Karpas-422 (cell line): Measurements from ENCODE around the gene TPPP. TPM values are rescaled to one million over a fixed set of nuclear protein-coding genes. Genes with fewer than 3 reads are reported as not detected.
"Not testable (repeated sequence)": the region's sequence is repeated elsewhere in the genome, so short reads cannot be mapped to it uniquely, and the experiment has no call there.

Experiments
- DNase-seq: peaks from one replicate; pipeline ENCODE4 v3.0.0-alpha.2; 2015
- H2AFZ ChIP-seq: fragments of 200-600 bp; sonication (generic); 2 replicates; pipeline ENCODE4 v1.6.1; 2014; ENCODE audit warnings: antibody characterized with exemption, low read length, mixed read lengths
- H3K27ac ChIP-seq: fragments of 200-600 bp; sonication (generic); 2 replicates; pipeline ENCODE4 v1.5.1; 2014; ENCODE audit warnings: mild to moderate bottlenecking, low read length, moderate library complexity
- H3K27me3 ChIP-seq: fragments of 200-600 bp; sonication (generic); 2 replicates; pipeline ENCODE4 v1.6.1; 2014; ENCODE audit warnings: low read length, mixed read lengths
- H3K36me3 ChIP-seq: fragments of 200-600 bp; sonication (generic); 2 replicates; pipeline ENCODE4 v1.6.1; 2014; ENCODE audit warnings: low read length, mixed read lengths; ENCODE audit not compliant: insufficient read depth
- H3K4me1 ChIP-seq: fragments of 200-600 bp; sonication (generic); 2 replicates; pipeline ENCODE4 v1.6.1; 2014; ENCODE audit warnings: mild to moderate bottlenecking, low read length, mixed read lengths
- H3K4me2 ChIP-seq: fragments of 200-600 bp; sonication (generic); 2 replicates; pipeline ENCODE4 v1.6.1; 2014; ENCODE audit warnings: low read length, low read depth, mild to moderate bottlenecking; ENCODE audit not compliant: poor library complexity, severe bottlenecking
- H3K4me3 ChIP-seq: fragments of 200-600 bp; sonication (generic); 2 replicates; pipeline ENCODE4 v1.5.1; 2014; ENCODE audit warnings: mild to moderate bottlenecking, antibody characterized with exemption, low read length, mixed read lengths
- H3K79me2 ChIP-seq: fragments of 200-600 bp; sonication (generic); 2 replicates; pipeline ENCODE4 v1.6.1; 2014; ENCODE audit warnings: mild to moderate bottlenecking, low read length, mixed read lengths
- H3K9ac ChIP-seq: fragments of 200-600 bp; sonication (generic); 2 replicates; pipeline ENCODE4 v1.6.0; 2014; ENCODE audit warnings: low read length
- H3K9me2 ChIP-seq: fragments of 200-600 bp; sonication (generic), shearing (Covaris generic); replicated peaks from 2 replicates; pipeline ENCODE4 v1.6.0; 2014; ENCODE audit warnings: mild to moderate bottlenecking, low read length, moderate library complexity; ENCODE audit not compliant: insufficient read depth
- H3K9me3 ChIP-seq: fragments of 300-700, 200-600 bp; sonication (generic); 2 replicates; pipeline ENCODE4 v1.6.1; 2014; ENCODE audit warnings: low read length, mixed read lengths
- H4K20me1 ChIP-seq: fragments of 200-600 bp; sonication (generic); 2 replicates; pipeline ENCODE4 v1.6.1; 2014; ENCODE audit warnings: mild to moderate bottlenecking, antibody characterized with exemption, low read length, low read depth; ENCODE audit not compliant: insufficient read depth
- total RNA-seq: library from RNA; depleted of rRNA; stranded (reverse); fragments of >200 nt; shearing (Covaris generic); gene quantifications from 2 replicates; pipeline ENCODE4 v1.2.3, GENCODE V29; 2014; ENCODE audit warnings: low replicate concordance; rRNA removed

The TPPP gene
- 1.6 and 1.8 TPM in 2 replicates for total RNA-seq

GRCh38 chr5:693271-694041 is at the start of gene TPPP:
TSS of gene TPPP (minus strand) at chr5:693352. CDS start at chr5:678060, 15,292 bp downstream.
- peak; percentile 91 for DNase-seq
- not testable (repeated sequence) for H3K27ac ChIP-seq, H3K4me1 ChIP-seq, H4K20me1 ChIP-seq, H3K27me3 ChIP-seq, H3K9me3 ChIP-seq, H3K9me2 ChIP-seq, H3K79me2 ChIP-seq, H3K36me3 ChIP-seq
- Histone ChIP-seq H3K4me3 (peak within 1 kb of the TSS; percentile 62; the same call in 1 of the 2 replicates), H2AFZ (peak within 1 kb of the TSS; percentile 71; the same call in 1 of the 2 replicates), H3K9ac (peak within 1 kb of the TSS; percentile 68), H3K4me2 (peak within 1 kb of the TSS; percentile 66)

- not testable (repeated sequence) for H2AFZ ChIP-seq, H4K20me1 ChIP-seq, DNase-seq, H3K27me3 ChIP-seq, H3K36me3 ChIP-seq, H3K9ac ChIP-seq, H3K4me2 ChIP-seq, H3K79me2 ChIP-seq, H3K27ac ChIP-seq, H3K4me1 ChIP-seq, H3K9me3 ChIP-seq, H3K9me2 ChIP-seq, H3K4me3 ChIP-seq
These were observed 49.1 kb upstream of the TPPP start for GRCh38 chr5:742276-742675.

- H3K4me1 ChIP-seq, H3K27ac ChIP-seq, H3K4me3 ChIP-seq, H3K36me3 ChIP-seq, H4K20me1 ChIP-seq, H3K27me3 ChIP-seq, H3K9ac ChIP-seq, DNase-seq, H3K9me3 ChIP-seq, H3K4me2 ChIP-seq, H3K79me2 ChIP-seq, H3K9me2 ChIP-seq, H2AFZ ChIP-seq: not testable (repeated sequence)
These were observed 41.0 kb upstream of the TPPP start for GRCh38 chr5:734145-734544.

- not testable (repeated sequence) for H3K79me2 ChIP-seq, H3K4me2 ChIP-seq, H3K27me3 ChIP-seq, H3K9me3 ChIP-seq, H2AFZ ChIP-seq, H3K9ac ChIP-seq, H3K4me3 ChIP-seq, H3K4me1 ChIP-seq, H3K27ac ChIP-seq, H3K36me3 ChIP-seq, H3K9me2 ChIP-seq, DNase-seq, H4K20me1 ChIP-seq
These were observed 39.8 kb upstream of the TPPP start for GRCh38 chr5:732754-733454.

- H3K4me1 ChIP-seq, H3K9ac ChIP-seq, H3K27ac ChIP-seq, H2AFZ ChIP-seq, DNase-seq, H3K27me3 ChIP-seq, H3K4me3 ChIP-seq, H3K9me3 ChIP-seq, H3K79me2 ChIP-seq, H3K9me2 ChIP-seq, H3K36me3 ChIP-seq, H4K20me1 ChIP-seq, H3K4me2 ChIP-seq: not testable (repeated sequence)
These were observed 36.1 kb upstream of the TPPP start for GRCh38 chr5:729225-729624.

- H2AFZ ChIP-seq, H3K27me3 ChIP-seq, H3K9me3 ChIP-seq, H3K4me1 ChIP-seq, H3K9ac ChIP-seq, H4K20me1 ChIP-seq, H3K27ac ChIP-seq, H3K9me2 ChIP-seq, H3K4me2 ChIP-seq, H3K4me3 ChIP-seq, H3K36me3 ChIP-seq, H3K79me2 ChIP-seq, DNase-seq: not testable (repeated sequence)
These were observed 33.9 kb upstream of the TPPP start for GRCh38 chr5:727087-727486.

GRCh38 chr5:723865-724264 is 30.7 kb upstream of the TPPP start:
- not testable (repeated sequence) for H4K20me1 ChIP-seq, H3K4me3 ChIP-seq, H3K36me3 ChIP-seq, H2AFZ ChIP-seq, H3K9ac ChIP-seq, H3K9me2 ChIP-seq, H3K4me2 ChIP-seq, DNase-seq, H3K79me2 ChIP-seq, H3K27me3 ChIP-seq, H3K9me3 ChIP-seq, H3K27ac ChIP-seq, H3K4me1 ChIP-seq

GRCh38 chr5:723309-723708 is 30.2 kb upstream of the TPPP start:
- not testable (repeated sequence) for H3K9me3 ChIP-seq, H3K27ac ChIP-seq, H4K20me1 ChIP-seq, H3K4me1 ChIP-seq, DNase-seq, H3K4me3 ChIP-seq, H2AFZ ChIP-seq, H3K9me2 ChIP-seq, H3K9ac ChIP-seq, H3K79me2 ChIP-seq, H3K27me3 ChIP-seq, H3K4me2 ChIP-seq, H3K36me3 ChIP-seq
